ENCODE measurements around the gene SLC47A2. TPM values are rescaled to one million over a fixed set of nuclear protein-coding genes. Genes with fewer than 3 reads are reported as not detected.
"Not testable (repeated sequence)": the region's sequence is repeated elsewhere in the genome, so short reads cannot be mapped to it uniquely, and the experiment has no call there.

Gene SLC47A2
- not detected for total RNA-seq

- Histone ChIP-seq H3K4me3 (no peak within 1 kb of the TSS), H3K27me3 (no peaks in the 10 kb centered on the region), H3K4me1 (peaks cover 6 to 9% (median 7%) of the 10 kb centered on the region in 4 donors), H3K36me3 (no peaks in the 10 kb centered on the region), H3K9me3 (no peaks in the 10 kb centered on the region), H3K27ac (replicated peaks in 1 of 4) (no peak within 1 kb of the TSS)
- intact Hi-C loops (cut with DNase I) = no loop called here
- no peak for DNase-seq (ENCODE audit: extremely low spot score)
- TF ChIP-seq EP300 (IDR thresholded peaks at IDR 0.05) (no peak), CTCF (IDR thresholded peaks at IDR 0.05) (no peak), POLR2AphosphoS5 (IDR thresholded peaks at IDR 0.05) (no peak), POLR2A (IDR thresholded peaks at IDR 0.05; ENCODE audit: low read depth) (no peak)
- WGBS = 82% methylated on average over 11 of the region's 13 CpGs
Observed at GRCh38 chr17:19716108-19717030, at the start of gene SLC47A2. Gene SLC47A2 (minus strand): TSS chr17:19716584. CDS start chr17:19716555, 29 bp downstream.

- Histone ChIP-seq H3K9me3 (no peaks in the 10 kb centered on the region), H3K4me3 (no peak overlapping the region), H3K4me1 (peaks cover 0 to 25% (median 12%) of the 10 kb centered on the region in 4 donors), H3K36me3 (no peaks in the 10 kb centered on the region), H3K27ac (replicated peaks in 1 of 4) (no peak overlapping the region), H3K27me3 (no peaks in the 10 kb centered on the region)
- DNase-seq (ENCODE audit: extremely low spot score) = no peak
- TF ChIP-seq POLR2AphosphoS5 (IDR thresholded peaks at IDR 0.05) (no peak), CTCF (IDR thresholded peaks at IDR 0.05) (no peak), EP300 (IDR thresholded peaks at IDR 0.05) (no peak), POLR2A (IDR thresholded peaks at IDR 0.05; ENCODE audit: low read depth) (no peak)
- 54% methylated on average over 6 of the region's 7 CpGs for WGBS
- intact Hi-C loops (cut with DNase I) = loop anchor here (2.0 to 10.0 kb wide), 2 partner anchors 251 to 401 kb away; partner anchors contain the start of gene B9D1
Observed at GRCh38 chr17:19766016-19766415, 49.6 kb upstream of the SLC47A2 start.

GRCh38 chr17:19763991-19764390 lies 47.6 kb upstream of the SLC47A2 start:
- H3K36me3 ChIP-seq; H3K27me3 ChIP-seq; H3K4me3 ChIP-seq; DNase-seq (ENCODE audit: extremely low spot score); H3K9me3 ChIP-seq; H3K27ac ChIP-seq (replicated peaks in 1 of 4): not testable (repeated sequence)
- H3K4me1 ChIP-seq = peaks cover 0 to 16% (median 10%) of the 10 kb centered on the region in 4 donors
- intact Hi-C loops (cut with DNase I) = loop anchor here (5.0 to 10.0 kb wide), 2 partner anchors 117 to 399 kb away; partner anchors contain the start of genes ALDH3A2 and B9D1
- 98% methylated on average over 6 of the region's 6 CpGs for WGBS

GRCh38 chr17:19763416-19763815 lies 47.0 kb upstream of the SLC47A2 start:
- peaks cover 0 to 16% (median 10%) of the 10 kb centered on the region in 4 donors for H3K4me1 ChIP-seq
- no peaks in the 10 kb centered on the region for H3K9me3 ChIP-seq
- TF ChIP-seq POLR2AphosphoS5 (IDR thresholded peaks at IDR 0.05) (no peak), POLR2A (IDR thresholded peaks at IDR 0.05; ENCODE audit: low read depth) (no peak), CTCF (IDR thresholded peaks at IDR 0.05) (no peak), EP300 (IDR thresholded peaks at IDR 0.05) (no peak)
- H3K27me3 ChIP-seq = no peaks in the 10 kb centered on the region
- no peak overlapping the region for H3K27ac ChIP-seq (replicated peaks in 1 of 4)
- 100% methylated on average over 2 of the region's 2 CpGs for WGBS
- no peaks in the 10 kb centered on the region for H3K36me3 ChIP-seq
- H3K4me3 ChIP-seq = no peak overlapping the region
- intact Hi-C loops (cut with DNase I) = loop anchor here (5.0 to 10.0 kb wide), 2 partner anchors 116 to 399 kb away; partner anchors contain the start of genes ALDH3A2 and B9D1
- DNase-seq (ENCODE audit: extremely low spot score) = no peak

- no peaks in the 10 kb centered on the region for H3K36me3 ChIP-seq
- peak in 1 of 2 donors; percentile 46 for TF ChIP-seq POLR2AphosphoS5 (IDR thresholded peaks at IDR 0.05)
- TF ChIP-seq CTCF (IDR thresholded peaks at IDR 0.05) = peak; percentile 67 to 86 (median 68)
- no peak for TF ChIP-seq POLR2A (IDR thresholded peaks at IDR 0.05; ENCODE audit: low read depth)
- TF ChIP-seq EP300 (IDR thresholded peaks at IDR 0.05) = no peak
- DNase-seq (ENCODE audit: extremely low spot score) = no peak
- peaks cover 0 to 16% (median 10%) of the 10 kb centered on the region in 4 donors for H3K4me1 ChIP-seq
- no peak overlapping the region for H3K27ac ChIP-seq (replicated peaks in 1 of 4)
- no peaks in the 10 kb centered on the region for H3K9me3 ChIP-seq
- H3K4me3 ChIP-seq = no peak overlapping the region
- WGBS = 24% methylated on average over 13 of the region's 15 CpGs
- no peaks in the 10 kb centered on the region for H3K27me3 ChIP-seq
- intact Hi-C loops (cut with DNase I) = loop anchor here (5.0 to 10.0 kb wide), 2 partner anchors 115 to 398 kb away; partner anchors contain the start of genes ALDH3A2 and B9D1
Observed at GRCh38 chr17:19762515-19762961, 46.2 kb upstream of the SLC47A2 start.

Data from esophagus muscularis mucosa (tissue), 4 donors.